ENCODE data around the gene RSRC1. TPM values are rescaled to one million over a fixed set of nuclear protein-coding genes. Genes with fewer than 3 reads are reported as not detected.

The RSRC1 gene
- total RNA-seq, 1 experiment from 2014 or later: 37.9 TPM

DNA sequence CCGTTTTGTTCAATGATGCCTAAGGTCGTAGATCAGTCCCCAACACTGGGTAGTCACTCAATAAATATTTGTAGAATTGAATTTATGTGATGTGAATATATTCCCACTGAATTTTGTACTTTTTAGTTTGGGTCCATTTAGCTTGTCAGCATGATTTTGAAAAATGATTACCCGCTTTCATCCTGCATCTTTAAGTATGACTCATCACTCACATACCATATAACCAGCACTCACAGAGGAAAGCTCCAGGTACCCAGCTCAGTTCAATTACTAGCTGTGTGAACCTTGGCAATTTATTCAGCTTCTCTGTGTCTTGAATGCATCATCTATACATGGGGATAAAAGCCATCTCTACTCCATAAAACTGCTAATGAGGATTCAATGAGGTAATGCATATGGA lies 458.9 kb downstream of the RSRC1 start:
- Histone ChIP-seq H2AK5ac (ENCODE audit: insufficient read length, low read length) (no peak overlapping the region), H3K9ac (ENCODE audit: extremely low read depth, insufficient read length, low read length) (no peak overlapping the region), H2BK12ac (ENCODE audit: insufficient read length, low read depth, low read length) (no peak overlapping the region), H3K27me3 (ENCODE audit: insufficient read depth, low read length) (no peaks in the 10 kb centered on the region), H3T11ph (ENCODE audit: low read length) (no peak overlapping the region), H3K23ac (ENCODE audit: insufficient read length, low read depth, low read length) (no peak overlapping the region), H2BK5ac (ENCODE audit: insufficient read length, low read length) (no peak overlapping the region), H3K9me3 (ENCODE audit: control insufficient read depth, low read depth, low read length) (no peaks in the 10 kb centered on the region), H4K20me1 (ENCODE audit: control insufficient read depth, insufficient read depth, insufficient read length) (no peaks in the 10 kb centered on the region), H3K4me1 (ENCODE audit: insufficient read depth, low read length) (no peaks in the 10 kb centered on the region; the same call in 1 of the 2 replicates), H3K27ac (ENCODE audit: insufficient read length, low read depth, low read length) (no peak overlapping the region), H4K91ac (ENCODE audit: insufficient read length, low read depth, low read length) (no peak overlapping the region), H2BK15ac (ENCODE audit: low read depth, low read length) (no peak overlapping the region), H3K4ac (ENCODE audit: low read depth, low read length) (no peak overlapping the region), H2AFZ (ENCODE audit: low read length) (no peak overlapping the region), H4K5ac (ENCODE audit: insufficient read length, low read depth, low read length) (no peak overlapping the region), H4K8ac (replicated peaks; ENCODE audit: insufficient read length, low read depth, low read length) (no peak overlapping the region), H3K23me2 (ENCODE audit: insufficient read length, low read depth, low read length, poor library complexity, severe bottlenecking) (peaks cover 11% of the 10 kb centered on the region), H3K56ac (ENCODE audit: insufficient read length, low read depth, low read length) (no peak overlapping the region), H3K18ac (ENCODE audit: insufficient read length, low read depth, low read length) (no peak overlapping the region), H3K79me1 (ENCODE audit: insufficient read depth, low read depth, low read length, poor library complexity, severe bottlenecking) (no peaks in the 10 kb centered on the region), H3K79me2 (ENCODE audit: insufficient read depth, low read length) (no peaks in the 10 kb centered on the region), H3K14ac (ENCODE audit: insufficient read depth, low read length) (no peak overlapping the region), H2BK20ac (ENCODE audit: low read depth, low read length, poor library complexity, severe bottlenecking) (no peak overlapping the region), H2BK120ac (ENCODE audit: low read depth, low read length, poor library complexity, severe bottlenecking) (no peak overlapping the region), H3K4me2 (ENCODE audit: insufficient read depth, insufficient read length, low read length) (no peak overlapping the region)
- H3K27me3 Mint-ChIP-seq (ENCODE audit: low read depth): peaks cover 35% of the 10 kb centered on the region
- WGBS (ENCODE audit: extremely low coverage, insufficient read length, low lambda C conversion rate): no CpG with 5 or more reads among the region's 3 CpGs
- H3K27ac Mint-ChIP-seq: no peak overlapping the region
- H3K4me1 Mint-ChIP-seq: peaks cover 7 to 8% of the 10 kb centered on the region in 2 experiments
- peaks cover 4 to 8% of the 10 kb centered on the region in 2 experiments; a peak in 3 of 5 replicates for H3K9me3 Mint-ChIP-seq
- no peak for DNase-seq
- TF ChIP-seq, protein P1, sequence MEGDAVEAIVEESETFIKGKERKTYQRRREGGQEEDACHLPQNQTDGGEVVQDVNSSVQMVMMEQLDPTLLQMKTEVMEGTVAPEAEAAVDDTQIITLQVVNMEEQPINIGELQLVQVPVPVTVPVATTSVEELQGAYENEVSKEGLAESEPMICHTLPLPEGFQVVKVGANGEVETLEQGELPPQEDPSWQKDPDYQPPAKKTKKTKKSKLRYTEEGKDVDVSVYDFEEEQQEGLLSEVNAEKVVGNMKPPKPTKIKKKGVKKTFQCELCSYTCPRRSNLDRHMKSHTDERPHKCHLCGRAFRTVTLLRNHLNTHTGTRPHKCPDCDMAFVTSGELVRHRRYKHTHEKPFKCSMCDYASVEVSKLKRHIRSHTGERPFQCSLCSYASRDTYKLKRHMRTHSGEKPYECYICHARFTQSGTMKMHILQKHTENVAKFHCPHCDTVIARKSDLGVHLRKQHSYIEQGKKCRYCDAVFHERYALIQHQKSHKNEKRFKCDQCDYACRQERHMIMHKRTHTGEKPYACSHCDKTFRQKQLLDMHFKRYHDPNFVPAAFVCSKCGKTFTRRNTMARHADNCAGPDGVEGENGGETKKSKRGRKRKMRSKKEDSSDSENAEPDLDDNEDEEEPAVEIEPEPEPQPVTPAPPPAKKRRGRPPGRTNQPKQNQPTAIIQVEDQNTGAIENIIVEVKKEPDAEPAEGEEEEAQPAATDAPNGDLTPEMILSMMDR (conservative IDR thresholded peaks at IDR 0.05): no peak
- H3K36me3 Mint-ChIP-seq (ENCODE audit: insufficient read depth in 1 of 3, low read depth in 3 of 3): no peaks in the 10 kb centered on the region; a peak in 1 of 7 replicates
- no peak overlapping the region for H3K4me3 Mint-ChIP-seq
